Measurements from ENCODE around the gene WNT3A. TPM values are rescaled to one million over a fixed set of nuclear protein-coding genes. Genes with fewer than 3 reads are reported as not detected.

WNT3A gene
- total RNA-seq, 1 donor from 2014 or later: not detected

DNA sequence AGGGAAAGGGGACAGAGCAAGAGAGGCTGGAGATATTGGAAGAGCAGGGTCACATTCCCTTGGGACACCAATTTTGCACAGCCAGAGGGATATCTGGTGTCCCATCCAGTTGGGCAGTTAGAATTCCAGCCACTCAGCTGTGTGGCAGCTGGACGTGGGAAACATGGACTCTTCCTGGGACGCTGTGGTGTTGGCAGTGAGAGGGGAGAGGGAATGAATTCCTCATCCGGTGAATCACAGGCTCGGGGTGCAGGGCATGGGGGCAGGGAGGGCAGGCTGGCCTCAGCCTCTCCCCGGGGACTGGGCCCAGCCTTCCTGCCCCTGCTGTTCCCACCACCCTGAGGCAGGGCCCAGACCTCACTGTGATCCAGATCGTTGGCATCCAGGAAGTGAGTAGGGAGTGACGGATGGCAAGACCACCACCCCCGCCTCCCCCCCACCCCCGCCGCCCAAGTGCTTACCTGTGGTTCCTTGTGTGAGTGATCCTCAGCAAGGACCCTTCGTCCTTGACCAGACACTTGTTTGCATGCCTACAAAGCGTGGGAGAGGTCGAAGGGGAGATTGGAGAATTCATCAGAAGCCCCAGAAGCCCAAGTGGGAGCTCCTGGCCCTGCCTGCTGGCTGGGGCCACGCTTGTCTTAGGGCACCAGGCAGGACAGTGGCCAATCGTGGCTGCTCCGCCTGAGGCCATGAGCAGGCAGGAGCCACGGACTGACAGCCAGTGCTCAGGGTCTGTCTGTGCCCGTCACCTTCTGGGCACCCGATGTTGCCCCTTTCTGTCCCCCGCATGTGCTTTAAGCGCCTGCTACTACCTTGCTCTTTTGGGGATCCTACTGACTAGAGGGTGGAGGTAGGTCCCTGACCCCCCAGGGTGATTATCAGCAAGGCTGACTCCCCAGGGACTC is 8.7 kb downstream of the WNT3A start:
- Mint-ChIP-seq H3K27ac (ENCODE audit: unreplicated experiment) (peak overlapping the region; percentile 70), H3K4me1 (ENCODE audit: low read depth) (peaks cover 7% of the 10 kb centered on the region), H3K9me3 (ENCODE audit: low read depth) (no peaks in the 10 kb centered on the region), H3K27me3 (ENCODE audit: low read depth) (peaks cover 18% of the 10 kb centered on the region), H3K36me3 (ENCODE audit: low read depth) (no peaks in the 10 kb centered on the region), H3K4me3 (ENCODE audit: unreplicated experiment) (no peak overlapping the region)
- TF ChIP-seq, protein P1, sequence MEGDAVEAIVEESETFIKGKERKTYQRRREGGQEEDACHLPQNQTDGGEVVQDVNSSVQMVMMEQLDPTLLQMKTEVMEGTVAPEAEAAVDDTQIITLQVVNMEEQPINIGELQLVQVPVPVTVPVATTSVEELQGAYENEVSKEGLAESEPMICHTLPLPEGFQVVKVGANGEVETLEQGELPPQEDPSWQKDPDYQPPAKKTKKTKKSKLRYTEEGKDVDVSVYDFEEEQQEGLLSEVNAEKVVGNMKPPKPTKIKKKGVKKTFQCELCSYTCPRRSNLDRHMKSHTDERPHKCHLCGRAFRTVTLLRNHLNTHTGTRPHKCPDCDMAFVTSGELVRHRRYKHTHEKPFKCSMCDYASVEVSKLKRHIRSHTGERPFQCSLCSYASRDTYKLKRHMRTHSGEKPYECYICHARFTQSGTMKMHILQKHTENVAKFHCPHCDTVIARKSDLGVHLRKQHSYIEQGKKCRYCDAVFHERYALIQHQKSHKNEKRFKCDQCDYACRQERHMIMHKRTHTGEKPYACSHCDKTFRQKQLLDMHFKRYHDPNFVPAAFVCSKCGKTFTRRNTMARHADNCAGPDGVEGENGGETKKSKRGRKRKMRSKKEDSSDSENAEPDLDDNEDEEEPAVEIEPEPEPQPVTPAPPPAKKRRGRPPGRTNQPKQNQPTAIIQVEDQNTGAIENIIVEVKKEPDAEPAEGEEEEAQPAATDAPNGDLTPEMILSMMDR (IDR thresholded peaks at IDR 0.05): no peak
- DNase-seq (ENCODE audit: low spot score): peak; percentile 75

GRCh38 chr1:228016181-228016510 is 9.3 kb downstream of the WNT3A start:
- no peak overlapping the region for H3K4me3 Mint-ChIP-seq (ENCODE audit: unreplicated experiment)
- peak; percentile 28 for DNase-seq (ENCODE audit: low spot score)
- H3K9me3 Mint-ChIP-seq (ENCODE audit: low read depth): no peaks in the 10 kb centered on the region
- peaks cover 7% of the 10 kb centered on the region for H3K4me1 Mint-ChIP-seq (ENCODE audit: low read depth)
- peaks cover 11% of the 10 kb centered on the region for H3K27me3 Mint-ChIP-seq (ENCODE audit: low read depth)
- H3K36me3 Mint-ChIP-seq (ENCODE audit: low read depth): no peaks in the 10 kb centered on the region
- no peak overlapping the region for H3K27ac Mint-ChIP-seq (ENCODE audit: unreplicated experiment)
- TF ChIP-seq, protein P1 (IDR thresholded peaks at IDR 0.05): no peak

- H3K9me3 Mint-ChIP-seq (ENCODE audit: low read depth): no peaks in the 10 kb centered on the region
- H3K27me3 Mint-ChIP-seq (ENCODE audit: low read depth): peaks cover 6% of the 10 kb centered on the region
- DNase-seq (ENCODE audit: low spot score): peak; percentile 53
- H3K4me1 Mint-ChIP-seq (ENCODE audit: low read depth): peaks cover 7% of the 10 kb centered on the region
- no peak overlapping the region for H3K4me3 Mint-ChIP-seq (ENCODE audit: unreplicated experiment)
- H3K27ac Mint-ChIP-seq (ENCODE audit: unreplicated experiment): no peak overlapping the region
- no peaks in the 10 kb centered on the region for H3K36me3 Mint-ChIP-seq (ENCODE audit: low read depth)
- TF ChIP-seq, protein P1 (IDR thresholded peaks at IDR 0.05): no peak
Observed at GRCh38 chr1:228016653-228017355, 10.0 kb downstream of the WNT3A start.

- H3K27ac Mint-ChIP-seq (ENCODE audit: unreplicated experiment): no peak overlapping the region
- no peak overlapping the region for H3K4me3 Mint-ChIP-seq (ENCODE audit: unreplicated experiment)
- TF ChIP-seq, protein P1 (IDR thresholded peaks at IDR 0.05): no peak
- DNase-seq (ENCODE audit: low spot score): peak; percentile 63
- peaks cover 5% of the 10 kb centered on the region for H3K27me3 Mint-ChIP-seq (ENCODE audit: low read depth)
- H3K36me3 Mint-ChIP-seq (ENCODE audit: low read depth): no peaks in the 10 kb centered on the region
- no peaks in the 10 kb centered on the region for H3K9me3 Mint-ChIP-seq (ENCODE audit: low read depth)
- H3K4me1 Mint-ChIP-seq (ENCODE audit: low read depth): peaks cover 7% of the 10 kb centered on the region
Observed at GRCh38 chr1:228017356-228018124, 10.7 kb downstream of the WNT3A start.

- peaks cover 7% of the 10 kb centered on the region for H3K4me1 Mint-ChIP-seq (ENCODE audit: low read depth)
- H3K36me3 Mint-ChIP-seq (ENCODE audit: low read depth): no peaks in the 10 kb centered on the region
- no peaks in the 10 kb centered on the region for H3K9me3 Mint-ChIP-seq (ENCODE audit: low read depth)
- H3K4me3 Mint-ChIP-seq (ENCODE audit: unreplicated experiment): no peak overlapping the region
- H3K27me3 Mint-ChIP-seq (ENCODE audit: low read depth): peaks cover 4% of the 10 kb centered on the region
- TF ChIP-seq, protein P1 (IDR thresholded peaks at IDR 0.05): no peak
- H3K27ac Mint-ChIP-seq (ENCODE audit: unreplicated experiment): no peak overlapping the region
- peak; percentile 79 for DNase-seq (ENCODE audit: low spot score)
Observed at GRCh38 chr1:228018125-228018398, 11.3 kb downstream of the WNT3A start.
